ENCODE results near the gene NLGN3. TPM values are rescaled to one million over a fixed set of nuclear protein-coding genes. Genes with fewer than 3 reads are reported as not detected.

Gene NLGN3
- total RNA-seq, 1 donor = 0.43 TPM

GRCh38 chrX:71158603-71159002 lies 14.0 kb downstream of the NLGN3 start:
- DNase-seq (ENCODE audit: low read depth) = no peak
- TF ChIP-seq CTCF (IDR thresholded peaks at IDR 0.05; ENCODE audit: insufficient read depth, low read depth, low read length) = no peak
- no peak overlapping the region for H3K4me3 ChIP-seq (ENCODE audit: low read depth, low read length)

- TF ChIP-seq CTCF (IDR thresholded peaks at IDR 0.05; ENCODE audit: insufficient read depth, low read depth, low read length) = no peak
- no peak for DNase-seq (ENCODE audit: low read depth)
- no peak overlapping the region for H3K4me3 ChIP-seq (ENCODE audit: low read depth, low read length)
These were observed 14.7 kb downstream of the NLGN3 start for GRCh38 chrX:71159335-71159734.

- DNase-seq (ENCODE audit: low read depth) = no peak
- H3K4me3 ChIP-seq (ENCODE audit: low read depth, low read length) = no peak overlapping the region
- no peak for TF ChIP-seq CTCF (IDR thresholded peaks at IDR 0.05; ENCODE audit: insufficient read depth, low read depth, low read length)
These were observed 15.8 kb downstream of the NLGN3 start for GRCh38 chrX:71160475-71160874.

GRCh38 chrX:71162981-71163380 lies 18.3 kb downstream of the NLGN3 start:
- no peak overlapping the region for H3K4me3 ChIP-seq (ENCODE audit: low read depth, low read length)
- no peak for DNase-seq (ENCODE audit: low read depth)
- TF ChIP-seq CTCF (IDR thresholded peaks at IDR 0.05; ENCODE audit: insufficient read depth, low read depth, low read length) = no peak

- no peak overlapping the region for H3K4me3 ChIP-seq (ENCODE audit: low read depth, low read length)
- TF ChIP-seq CTCF (IDR thresholded peaks at IDR 0.05; ENCODE audit: insufficient read depth, low read depth, low read length) = no peak
- no peak for DNase-seq (ENCODE audit: low read depth)
These were observed 19.4 kb downstream of the NLGN3 start for GRCh38 chrX:71164071-71164470.

GRCh38 chrX:71166461-71166860 lies 21.8 kb downstream of the NLGN3 start:
- TF ChIP-seq CTCF (IDR thresholded peaks at IDR 0.05; ENCODE audit: insufficient read depth, low read depth, low read length) = no peak
- no peak overlapping the region for H3K4me3 ChIP-seq (ENCODE audit: low read depth, low read length)
- DNase-seq (ENCODE audit: low read depth) = no peak

GRCh38 chrX:71167031-71167781 lies 22.6 kb downstream of the NLGN3 start:
- no peak overlapping the region for H3K4me3 ChIP-seq (ENCODE audit: low read depth, low read length)
- TF ChIP-seq CTCF (IDR thresholded peaks at IDR 0.05; ENCODE audit: insufficient read depth, low read depth, low read length) = no peak
- DNase-seq (ENCODE audit: low read depth) = no peak

All from fibroblast of villous mesenchyme (primary cell).